ENCODE data around the gene TXNIP.

DNA sequence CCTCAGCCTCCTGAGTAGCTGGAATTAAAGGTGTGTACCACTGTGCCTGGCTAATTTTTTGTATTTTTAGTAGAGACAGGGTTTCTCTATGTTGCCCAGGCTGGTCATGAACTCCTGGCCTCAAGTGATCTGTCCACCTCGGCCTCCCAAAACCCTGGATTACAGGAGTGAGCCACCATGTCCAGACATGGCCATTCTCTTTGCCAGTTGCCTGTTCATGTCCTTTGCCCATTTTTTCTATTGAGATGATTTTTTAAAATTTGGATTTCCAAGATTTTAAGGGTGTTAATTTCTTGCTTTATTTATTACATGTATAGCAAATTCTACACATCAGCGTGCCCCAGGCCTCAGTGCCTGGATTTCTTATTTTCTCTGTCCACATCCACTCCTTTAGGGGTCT, 29.1 kb downstream of the TXNIP start:
- TF ChIP-seq, protein P1, sequence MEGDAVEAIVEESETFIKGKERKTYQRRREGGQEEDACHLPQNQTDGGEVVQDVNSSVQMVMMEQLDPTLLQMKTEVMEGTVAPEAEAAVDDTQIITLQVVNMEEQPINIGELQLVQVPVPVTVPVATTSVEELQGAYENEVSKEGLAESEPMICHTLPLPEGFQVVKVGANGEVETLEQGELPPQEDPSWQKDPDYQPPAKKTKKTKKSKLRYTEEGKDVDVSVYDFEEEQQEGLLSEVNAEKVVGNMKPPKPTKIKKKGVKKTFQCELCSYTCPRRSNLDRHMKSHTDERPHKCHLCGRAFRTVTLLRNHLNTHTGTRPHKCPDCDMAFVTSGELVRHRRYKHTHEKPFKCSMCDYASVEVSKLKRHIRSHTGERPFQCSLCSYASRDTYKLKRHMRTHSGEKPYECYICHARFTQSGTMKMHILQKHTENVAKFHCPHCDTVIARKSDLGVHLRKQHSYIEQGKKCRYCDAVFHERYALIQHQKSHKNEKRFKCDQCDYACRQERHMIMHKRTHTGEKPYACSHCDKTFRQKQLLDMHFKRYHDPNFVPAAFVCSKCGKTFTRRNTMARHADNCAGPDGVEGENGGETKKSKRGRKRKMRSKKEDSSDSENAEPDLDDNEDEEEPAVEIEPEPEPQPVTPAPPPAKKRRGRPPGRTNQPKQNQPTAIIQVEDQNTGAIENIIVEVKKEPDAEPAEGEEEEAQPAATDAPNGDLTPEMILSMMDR (optimal IDR thresholded peaks at IDR 0.05 in 1 of 3, IDR thresholded peaks at IDR 0.05 in 1 of 3, conservative IDR thresholded peaks at IDR 0.05 in 1 of 3; ENCODE audit: extremely low read depth in 1 of 3, insufficient read depth in 2 of 3, low read length in 3 of 3) = no peak
- TF ChIP-seq EZH2 (IDR thresholded peaks at IDR 0.05; ENCODE audit: low read length) = no peak

All from keratinocyte (primary cell).